Astrocyte (in vitro differentiated cells and primary cell): ENCODE measurements around the gene GPR142. TPM values are rescaled to one million over a fixed set of nuclear protein-coding genes. Genes with fewer than 3 reads are reported as not detected.

Source experiments
- DNase-seq: peaks from one replicate; pipeline ENCODE4 v3.0.0-alpha.2; 2010; ENCODE audit warnings: low read depth
- FAIRE-seq: peaks from 2 replicates; lab custom pipeline; 2011; peaks lifted over from hg19 to GRCh38; lab: Jason Lieb, UNC
- H2AFZ ChIP-seq: 2 replicates; pipeline ENCODE4 v1.6.0; 2012; ENCODE audit warnings: low read depth, low read length, inconsistent platforms
- H3K27ac ChIP-seq: 2 replicates; pipeline ENCODE4 v1.5.1; 2011; ENCODE audit warnings: low read depth, low read length, inconsistent platforms
- H3K27me3 ChIP-seq: 2 replicates; pipeline ENCODE4 v1.6.0; 2011; ENCODE audit warnings: low read length, inconsistent platforms; ENCODE audit not compliant: insufficient read depth
- H3K36me3 ChIP-seq: 2 replicates; pipeline ENCODE4 v1.5.1; 2011; ENCODE audit warnings: low read length, inconsistent platforms; ENCODE audit not compliant: insufficient read depth
- H3K4me1 ChIP-seq: 2 replicates; pipeline ENCODE4 v1.5.1; 2011; ENCODE audit warnings: low read length, inconsistent platforms; ENCODE audit not compliant: insufficient read depth
- H3K4me2 ChIP-seq: 2 replicates; pipeline ENCODE4 v1.6.0; 2012; ENCODE audit warnings: low read length, inconsistent platforms
- H3K4me3 ChIP-seq: 2 replicates; pipeline ENCODE4 v1.5.1; 2011; ENCODE audit warnings: low read depth, mild to moderate bottlenecking, low read length, inconsistent platforms; ENCODE audit not compliant: insufficient read depth
- H3K79me2 ChIP-seq: 2 replicates; pipeline ENCODE4 v1.6.0; 2012; ENCODE audit warnings: mild to moderate bottlenecking, low read length, inconsistent platforms; ENCODE audit not compliant: insufficient read depth
- H3K9ac ChIP-seq: 2 replicates; pipeline ENCODE4 v1.6.0; 2012; ENCODE audit warnings: mild to moderate bottlenecking, low read length, inconsistent platforms
- H3K9me3 ChIP-seq: 2 replicates; pipeline ENCODE4 v1.5.1; 2012; ENCODE audit warnings: low read depth, mild to moderate bottlenecking, low read length, inconsistent platforms; ENCODE audit not compliant: insufficient read depth
- H4K20me1 ChIP-seq: 2 replicates; pipeline ENCODE4 v1.6.0; 2012; ENCODE audit warnings: low read length, inconsistent platforms; ENCODE audit not compliant: insufficient read depth
- H3K27ac Mint-ChIP-seq: one replicate; pipeline ENCODE4 v1.8.0; 2021; ENCODE audit warnings: mild to moderate bottlenecking, mixed read lengths; ENCODE audit not compliant: unreplicated experiment
- H3K27me3 Mint-ChIP-seq: one replicate; pipeline ENCODE4 v1.8.0; 2021; ENCODE audit warnings: low read depth, mixed read lengths; ENCODE audit not compliant: unreplicated experiment
- H3K36me3 Mint-ChIP-seq: one replicate; pipeline ENCODE4 v1.8.0; 2021; ENCODE audit warnings: low read depth, mixed read lengths; ENCODE audit not compliant: unreplicated experiment
- H3K4me1 Mint-ChIP-seq: one replicate; pipeline ENCODE4 v1.8.0; 2021; ENCODE audit warnings: low read depth, mixed read lengths; ENCODE audit not compliant: unreplicated experiment
- H3K4me3 Mint-ChIP-seq: one replicate; pipeline ENCODE4 v1.8.0; 2021; ENCODE audit warnings: mild to moderate bottlenecking, moderate library complexity, mixed read lengths; ENCODE audit not compliant: unreplicated experiment
- H3K9me3 Mint-ChIP-seq: one replicate; pipeline ENCODE4 v1.8.0; 2021; ENCODE audit warnings: mild to moderate bottlenecking, mixed read lengths; ENCODE audit not compliant: unreplicated experiment
- CTCF ChIP-seq: IDR thresholded peaks from 2 replicates; pipeline ENCODE4 v1.5.1; 2011; ENCODE audit warnings: low read depth, mild to moderate bottlenecking, inconsistent platforms, low read length, moderate library complexity; ENCODE audit not compliant: insufficient read depth
- EZH2 ChIP-seq: IDR thresholded peaks from 2 replicates; pipeline ENCODE4 v1.6.1; 2012; ENCODE audit warnings: mild to moderate bottlenecking, low read length, inconsistent platforms; ENCODE audit not compliant: insufficient read depth
- total RNA-seq: library from RNA; stranded (reverse); gene quantifications from 2 replicates; pipeline ENCODE4 v1.2.1, GENCODE V29; 2021

Gene GPR142
- total RNA-seq, 1 donor from 2014 or later = not detected

- FAIRE-seq = no peak
- Mint-ChIP-seq H3K27ac (no peak overlapping the region), H3K4me1 (peaks cover 11% of the 10 kb centered on the region)
Observed at GRCh38 chr17:74389084-74389753, 21.9 kb downstream of the GPR142 start.

GRCh38 chr17:74389937-74390679, 22.8 kb downstream of the GPR142 start:
- no peak overlapping the region for H3K9ac ChIP-seq
- H3K4me1 Mint-ChIP-seq = peaks cover 11% of the 10 kb centered on the region
- H2AFZ ChIP-seq = no peak overlapping the region
- H3K79me2 ChIP-seq = no peaks in the 10 kb centered on the region
- FAIRE-seq = no peak
- H3K9me3 ChIP-seq = no peaks in the 10 kb centered on the region
- H3K36me3 ChIP-seq = no peaks in the 10 kb centered on the region
- H3K4me3 Mint-ChIP-seq = no peak overlapping the region
- no peak for DNase-seq
- no peak overlapping the region for H3K27ac ChIP-seq
- H3K27me3 ChIP-seq = no peaks in the 10 kb centered on the region
- no peak overlapping the region for H3K27ac Mint-ChIP-seq
- no peaks in the 10 kb centered on the region for H3K4me1 ChIP-seq
- H3K27me3 Mint-ChIP-seq = peaks cover 19% of the 10 kb centered on the region
- H3K4me3 ChIP-seq = no peak overlapping the region
- no peaks in the 10 kb centered on the region for H4K20me1 ChIP-seq
- TF ChIP-seq CTCF (no peak), EZH2 (no peak)
- no peak overlapping the region for H3K4me2 ChIP-seq
- H3K36me3 Mint-ChIP-seq = no peaks in the 10 kb centered on the region
- H3K9me3 Mint-ChIP-seq = no peaks in the 10 kb centered on the region

More at GRCh38 chr17:74389084-74389753, 21.9 kb downstream of the GPR142 start:
- Mint-ChIP-seq H3K36me3 (no peaks in the 10 kb centered on the region), H3K27me3 (peaks cover 23% of the 10 kb centered on the region), H3K9me3 (no peaks in the 10 kb centered on the region), H3K4me3 (no peak overlapping the region)
- H3K4me1 ChIP-seq = no peaks in the 10 kb centered on the region
- H3K36me3 ChIP-seq = no peaks in the 10 kb centered on the region
- H3K79me2 ChIP-seq = no peaks in the 10 kb centered on the region
- H3K9me3 ChIP-seq = no peaks in the 10 kb centered on the region
- H3K4me3 ChIP-seq = no peak overlapping the region
- H2AFZ ChIP-seq = no peak overlapping the region
- H3K27me3 ChIP-seq = no peaks in the 10 kb centered on the region
- H4K20me1 ChIP-seq = no peaks in the 10 kb centered on the region
- no peak for DNase-seq
- H3K4me2 ChIP-seq = no peak overlapping the region
- no peak overlapping the region for H3K27ac ChIP-seq
- TF ChIP-seq EZH2 = no peak
- no peak for TF ChIP-seq CTCF
- no peak overlapping the region for H3K9ac ChIP-seq
